ENCODE results near the gene REV3L.

DNA sequence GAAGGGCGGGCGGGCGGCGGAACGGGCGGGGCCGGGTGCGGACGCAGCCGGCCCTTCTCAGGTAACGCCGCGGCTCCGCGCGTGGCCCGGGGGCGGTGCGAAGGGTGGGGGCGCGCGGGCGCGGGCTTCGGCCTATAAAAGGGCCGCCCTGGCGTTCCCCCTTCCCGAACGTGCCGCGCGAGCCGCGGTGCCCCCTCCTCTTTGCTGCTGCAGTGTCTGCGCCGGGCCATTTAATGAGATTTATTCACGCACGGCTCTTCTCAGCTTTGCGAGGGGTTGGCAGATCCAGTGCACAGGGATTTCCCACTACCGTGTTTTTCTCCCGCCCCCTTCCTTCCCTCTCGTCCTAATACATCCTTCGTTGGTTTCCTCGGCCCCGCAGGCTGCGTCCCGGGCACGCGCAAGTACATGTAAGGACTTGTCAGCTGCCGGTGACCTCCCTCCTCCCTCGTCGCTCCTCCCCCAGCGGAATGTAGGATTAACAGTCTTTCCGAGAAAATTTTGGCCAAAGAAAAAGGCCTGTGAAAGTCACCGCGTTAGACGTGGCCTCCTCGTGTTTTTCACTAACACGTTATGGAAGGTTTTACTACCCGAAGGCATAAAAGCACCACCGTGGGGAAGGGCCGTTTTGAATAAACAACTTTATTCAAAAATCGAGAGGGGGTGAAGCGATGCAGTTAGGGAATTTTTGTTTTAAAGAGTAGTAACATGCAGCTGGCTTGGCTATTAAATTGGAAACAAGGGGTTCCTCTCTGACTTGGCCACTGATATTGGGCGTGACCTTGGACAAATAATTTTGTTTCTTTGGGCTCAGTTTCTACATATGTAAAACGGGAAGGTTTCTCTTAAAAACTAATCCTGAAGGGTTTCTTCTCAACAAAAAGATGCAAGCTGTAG, 966 bp upstream of the REV3L start:
- TF ChIP-seq FOXP1 (CRISPR knock-in tag; IDR thresholded peaks at IDR 0.05) (peak; percentile 15; the same call in 1 of the 2 replicates), USF2 (CRISPR knock-in tag; IDR thresholded peaks at IDR 0.05) (peak; percentile 51), POLR2AphosphoS5 (IDR thresholded peaks at IDR 0.05; ENCODE audit: control insufficient read depth, insufficient read depth, low read depth, low read length) (peak; percentile 77), BACH1 (tag; IDR thresholded peaks at IDR 0.05) (no peak; the same call in 1 of the 2 replicates), SMC3 (conservative IDR thresholded peaks at IDR 0.05; ENCODE audit: insufficient read depth, low read depth, low read length) (no peak), POLR2B (IDR thresholded peaks at IDR 0.05; ENCODE audit: low read depth, partially characterized antibody) (peak; percentile 76), CTCF (IDR thresholded peaks at IDR 0.05 in 2 of 3, conservative IDR thresholded peaks at IDR 0.05 in 1 of 3; ENCODE audit: insufficient read depth in 2 of 3, low read depth in 1 of 3, low read length in 3 of 3) (no peak), BHLHE40 (IDR thresholded peaks at IDR 0.05; ENCODE audit: low read length) (peak; percentile 77), MTA3 (IDR thresholded peaks at IDR 0.05; ENCODE audit: borderline replicate concordance) (peak; percentile 96), BRD4 (IDR thresholded peaks at IDR 0.05) (peak; percentile 92), RFX5 (IDR thresholded peaks at IDR 0.05; ENCODE audit: low read depth, low read length) (no peak), DPF2 (IDR thresholded peaks at IDR 0.05) (peak; percentile 55)
- TF ChIP-seq, protein P1, sequence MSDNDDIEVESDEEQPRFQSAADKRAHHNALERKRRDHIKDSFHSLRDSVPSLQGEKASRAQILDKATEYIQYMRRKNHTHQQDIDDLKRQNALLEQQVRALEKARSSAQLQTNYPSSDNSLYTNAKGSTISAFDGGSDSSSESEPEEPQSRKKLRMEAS (CRISPR knock-in tag; IDR thresholded peaks at IDR 0.05), result peak; percentile 56; the same call in 1 of the 2 replicates
